ENCODE measurements around the gene STXBP5. TPM values are rescaled to one million over a fixed set of nuclear protein-coding genes. Genes with fewer than 3 reads are reported as not detected.

STXBP5 gene
- polyA plus RNA-seq, 1 of the 3 experiments (the other 2 are of a cell fraction), result 9.9 TPM

GRCh38 chr6:147156218-147156617 is 48.0 kb upstream of the STXBP5 start:
- Histone ChIP-seq H3K36me3 (replicated peaks in 1 of 2; ENCODE audit: control insufficient read depth in 1 of 2, insufficient read depth in 2 of 2, low read length in 1 of 2) (no peaks in the 10 kb centered on the region), H3K27ac (ENCODE audit: low read depth in 2 of 2, low read length in 1 of 2) (no peak overlapping the region), H3F3A (replicated peaks; ENCODE audit: insufficient read depth) (peaks cover 6% of the 10 kb centered on the region), H3K4me1 (ENCODE audit: control insufficient read depth in 1 of 2, insufficient read depth in 2 of 2, low read depth in 1 of 2, low read length in 1 of 2) (no peaks in the 10 kb centered on the region), H2AFZ (ENCODE audit: low read depth) (no peak overlapping the region), H3K9ac (no peak overlapping the region), H3K4me3 (ENCODE audit: low read depth in 2 of 2, low read length in 1 of 2) (no peak overlapping the region), H3K9me2 (no peaks in the 10 kb centered on the region), H3K9me3 (no peaks in the 10 kb centered on the region), H4K20me1 (ENCODE audit: insufficient read depth) (no peaks in the 10 kb centered on the region), H3K27me3 (ENCODE audit: insufficient read depth) (no peaks in the 10 kb centered on the region), H3K4me2 (no peak overlapping the region), H3K79me2 (ENCODE audit: insufficient read depth) (no peaks in the 10 kb centered on the region)
- no peak for DNase-seq
- TF ChIP-seq, protein P1, sequence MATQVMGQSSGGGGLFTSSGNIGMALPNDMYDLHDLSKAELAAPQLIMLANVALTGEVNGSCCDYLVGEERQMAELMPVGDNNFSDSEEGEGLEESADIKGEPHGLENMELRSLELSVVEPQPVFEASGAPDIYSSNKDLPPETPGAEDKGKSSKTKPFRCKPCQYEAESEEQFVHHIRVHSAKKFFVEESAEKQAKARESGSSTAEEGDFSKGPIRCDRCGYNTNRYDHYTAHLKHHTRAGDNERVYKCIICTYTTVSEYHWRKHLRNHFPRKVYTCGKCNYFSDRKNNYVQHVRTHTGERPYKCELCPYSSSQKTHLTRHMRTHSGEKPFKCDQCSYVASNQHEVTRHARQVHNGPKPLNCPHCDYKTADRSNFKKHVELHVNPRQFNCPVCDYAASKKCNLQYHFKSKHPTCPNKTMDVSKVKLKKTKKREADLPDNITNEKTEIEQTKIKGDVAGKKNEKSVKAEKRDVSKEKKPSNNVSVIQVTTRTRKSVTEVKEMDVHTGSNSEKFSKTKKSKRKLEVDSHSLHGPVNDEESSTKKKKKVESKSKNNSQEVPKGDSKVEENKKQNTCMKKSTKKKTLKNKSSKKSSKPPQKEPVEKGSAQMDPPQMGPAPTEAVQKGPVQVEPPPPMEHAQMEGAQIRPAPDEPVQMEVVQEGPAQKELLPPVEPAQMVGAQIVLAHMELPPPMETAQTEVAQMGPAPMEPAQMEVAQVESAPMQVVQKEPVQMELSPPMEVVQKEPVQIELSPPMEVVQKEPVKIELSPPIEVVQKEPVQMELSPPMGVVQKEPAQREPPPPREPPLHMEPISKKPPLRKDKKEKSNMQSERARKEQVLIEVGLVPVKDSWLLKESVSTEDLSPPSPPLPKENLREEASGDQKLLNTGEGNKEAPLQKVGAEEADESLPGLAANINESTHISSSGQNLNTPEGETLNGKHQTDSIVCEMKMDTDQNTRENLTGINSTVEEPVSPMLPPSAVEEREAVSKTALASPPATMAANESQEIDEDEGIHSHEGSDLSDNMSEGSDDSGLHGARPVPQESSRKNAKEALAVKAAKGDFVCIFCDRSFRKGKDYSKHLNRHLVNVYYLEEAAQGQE (IDR thresholded peaks at IDR 0.05; ENCODE audit: low read depth, low read length), result no peak
- TF ChIP-seq POLR2AphosphoS5 (IDR thresholded peaks at IDR 0.05; ENCODE audit: low read depth, low read length) (no peak), TAF1 (IDR thresholded peaks at IDR 0.05; ENCODE audit: borderline replicate concordance, low read depth, low read length) (no peak), PBX3 (IDR thresholded peaks at IDR 0.05) (no peak), ZBTB33 (IDR thresholded peaks at IDR 0.05; ENCODE audit: borderline replicate concordance, low read depth) (no peak), SIN3A (IDR thresholded peaks at IDR 0.05; ENCODE audit: borderline replicate concordance, low read depth, low read length) (no peak), CHD2 (IDR thresholded peaks at IDR 0.05; ENCODE audit: low read length, partially characterized antibody) (no peak), EP300 (IDR thresholded peaks at IDR 0.05; ENCODE audit: borderline replicate concordance in 1 of 2, low read depth in 1 of 2, low read length in 1 of 2) (no peak), TEAD4 (IDR thresholded peaks at IDR 0.05; ENCODE audit: borderline replicate concordance, insufficient read depth) (no peak), JUND (IDR thresholded peaks at IDR 0.05) (no peak), MEF2A (IDR thresholded peaks at IDR 0.05; ENCODE audit: borderline replicate concordance, low read depth) (no peak), ELF1 (IDR thresholded peaks at IDR 0.05) (no peak)
- TF ChIP-seq, protein P2, sequence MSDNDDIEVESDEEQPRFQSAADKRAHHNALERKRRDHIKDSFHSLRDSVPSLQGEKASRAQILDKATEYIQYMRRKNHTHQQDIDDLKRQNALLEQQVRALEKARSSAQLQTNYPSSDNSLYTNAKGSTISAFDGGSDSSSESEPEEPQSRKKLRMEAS (IDR thresholded peaks at IDR 0.05; ENCODE audit: low read depth), result no peak
- TF ChIP-seq, protein P3, sequence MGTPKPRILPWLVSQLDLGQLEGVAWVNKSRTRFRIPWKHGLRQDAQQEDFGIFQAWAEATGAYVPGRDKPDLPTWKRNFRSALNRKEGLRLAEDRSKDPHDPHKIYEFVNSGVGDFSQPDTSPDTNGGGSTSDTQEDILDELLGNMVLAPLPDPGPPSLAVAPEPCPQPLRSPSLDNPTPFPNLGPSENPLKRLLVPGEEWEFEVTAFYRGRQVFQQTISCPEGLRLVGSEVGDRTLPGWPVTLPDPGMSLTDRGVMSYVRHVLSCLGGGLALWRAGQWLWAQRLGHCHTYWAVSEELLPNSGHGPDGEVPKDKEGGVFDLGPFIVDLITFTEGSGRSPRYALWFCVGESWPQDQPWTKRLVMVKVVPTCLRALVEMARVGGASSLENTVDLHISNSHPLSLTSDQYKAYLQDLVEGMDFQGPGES (IDR thresholded peaks at IDR 0.05; ENCODE audit: low read depth, low read length), result no peak
- ChIA-PET CTCF (no interaction called here), POLR2A (no interaction called here)

Data from SK-N-SH (cell line).